Liver (tissue), 9 donors: Measurements from ENCODE around the gene CTSC. TPM values are rescaled to one million over a fixed set of nuclear protein-coding genes. Genes with fewer than 3 reads are reported as not detected.

Experiments used
- DNase-seq: peaks from one replicate; pipeline ENCODE4 v3.0.0-alpha.2; 2017; ENCODE audit warnings: low spot score
- H3K27ac ChIP-seq, 2 donors: one replicate each; pipeline ENCODE4 v1.7.0; 2013; ENCODE audit warnings: inconsistent platforms in 2 of 2, low read length in 2 of 2, control low read depth in 1 of 2, low read depth in 1 of 2, mild to moderate bottlenecking in 1 of 2
- H3K27me3 ChIP-seq, 4 donors: one replicate each; pipeline versions ENCODE4 v1.6.1 to v1.7.0; 2013; ENCODE audit warnings: low read length in 3 of 4, inconsistent platforms in 1 of 4, mild to moderate bottlenecking in 1 of 4, moderate library complexity in 1 of 4; ENCODE audit not compliant: control insufficient read depth in 4 of 4, insufficient read depth in 4 of 4
- H3K36me3 ChIP-seq, 4 donors: one replicate each; pipeline versions ENCODE4 v1.6.1 to v1.7.0; 2013; ENCODE audit warnings: low read length in 3 of 4, mild to moderate bottlenecking in 3 of 4, low read depth in 1 of 4, moderate library complexity in 1 of 4; ENCODE audit not compliant: control insufficient read depth in 4 of 4, insufficient read depth in 3 of 4
- H3K4me1 ChIP-seq, 4 donors: one replicate each; pipeline versions ENCODE4 v1.6.1 to v1.7.0; 2013; ENCODE audit warnings: low read length in 3 of 4, mild to moderate bottlenecking in 3 of 4, moderate library complexity in 1 of 4; ENCODE audit not compliant: control insufficient read depth in 4 of 4, insufficient read depth in 4 of 4
- H3K4me3 ChIP-seq, 3 donors: one replicate each; pipeline versions ENCODE4 v1.6.1 to v1.7.0; 2013; ENCODE audit warnings: low read length in 3 of 3, control low read depth in 1 of 3, low read depth in 1 of 3, mild to moderate bottlenecking in 1 of 3
- H3K9ac ChIP-seq, 2 donors: one replicate each; pipeline ENCODE4 v1.7.0; 2013; ENCODE audit warnings: low read length in 2 of 2, mild to moderate bottlenecking in 2 of 2, moderate library complexity in 2 of 2, control low read depth in 1 of 2, low read depth in 1 of 2
- H3K9me3 ChIP-seq, 4 donors: one replicate each; pipeline versions ENCODE4 v1.6.1 to v1.7.0; 2013; ENCODE audit warnings: low read length in 3 of 4; ENCODE audit not compliant: control insufficient read depth in 4 of 4
- ATF3 ChIP-seq: IDR thresholded peaks from 2 replicates; pipeline ENCODE4 v1.6.1; 2016; ENCODE audit warnings: antibody characterized with exemption
- CTCF ChIP-seq: fragments of 150-350 bp; IDR thresholded peaks from 2 replicates; pipeline ENCODE4 v1.5.1; 2017; ENCODE audit warnings: improper control_type of control experiment, low read depth, low read length; ENCODE audit not compliant: missing input control
- EGR1 ChIP-seq, 2 donors: IDR thresholded peaks; 2 replicates each; pipeline ENCODE4 v1.6.1; 2016 to 2018; ENCODE audit warnings: antibody characterized with exemption in 2 of 2, low read depth in 2 of 2
- FOXA1 ChIP-seq: IDR thresholded peaks from 2 replicates; pipeline ENCODE4 v1.6.1; 2016; ENCODE audit warnings: antibody characterized with exemption
- GABPA ChIP-seq, 2 donors: IDR thresholded peaks in 1 of 2; conservative IDR thresholded peaks in 1 of 2; 2 replicates each; pipeline ENCODE4 v1.6.1; 2016; ENCODE audit warnings: antibody characterized with exemption in 2 of 2, mild to moderate bottlenecking in 1 of 2, moderate library complexity in 1 of 2
- HNF4A ChIP-seq, 2 donors: conservative IDR thresholded peaks; 2 replicates each; pipeline ENCODE4 v1.6.1; 2016; ENCODE audit warnings: antibody characterized with exemption in 2 of 2, mild to moderate bottlenecking in 2 of 2
- MAX ChIP-seq: IDR thresholded peaks from 2 replicates; pipeline ENCODE4 v1.6.1; 2016; ENCODE audit warnings: antibody characterized with exemption
- NR2F2 ChIP-seq: IDR thresholded peaks from 2 replicates; pipeline ENCODE4 v1.6.1; 2016; ENCODE audit warnings: antibody characterized with exemption
- REST ChIP-seq: IDR thresholded peaks from 2 replicates; pipeline ENCODE4 v1.6.1; 2016; ENCODE audit warnings: antibody characterized with exemption, mild to moderate bottlenecking
- RXRA ChIP-seq, 2 donors: IDR thresholded peaks; 2 replicates each; pipeline ENCODE4 v1.6.1; 2017 to 2018; ENCODE audit warnings: antibody characterized with exemption in 2 of 2, mild to moderate bottlenecking in 1 of 2
- TAF1 ChIP-seq: conservative IDR thresholded peaks from 2 replicates; pipeline ENCODE4 v1.6.1; 2016; ENCODE audit warnings: antibody characterized with exemption, mild to moderate bottlenecking
- ZBTB33 ChIP-seq: IDR thresholded peaks from 2 replicates; pipeline ENCODE4 v1.6.1; 2016; ENCODE audit warnings: antibody characterized with exemption
- WGBS: extraction: QIAGEN DNeasy Blood & Tissue Kit; methylation state at CpG from one replicate; pipeline ENCODE4 v1.1.7; 2013; 5-methylcytosine and 5-hydroxymethylcytosine counted together
- polyA plus RNA-seq, 2 donors: library from polyadenylated mRNA; stranded (reverse) in 1 of 2; unstranded in 1 of 2; fragments of 200-250 nt in 1 of 2; fragments of >200 nt in 1 of 2; fragmentation: Nextera tagmentation in 1 of 2; extraction: Ambion mirVana in 1 of 2; gene quantifications; one replicate each; pipeline versions ENCODE4 v1.2.1 to v1.2.3, GENCODE V29; 2013 to 2015
- total RNA-seq, 2 donors: library from RNA; depleted of rRNA; stranded (reverse); fragments of >200 nt; gene quantifications; one replicate each; pipeline ENCODE4 v1.2.3, GENCODE V29; 2014
- donor health status: healthy.
- donor health status: healthy.
- donor health status: healthy.
- donor health status: healthy.
- donor health status: healthy.

The CTSC gene
- total and polyA plus RNA-seq, 4 donors: 22.4 to 68.7 (median 31.3) TPM

GRCh38 chr11:88363648-88364065 is 26.1 kb upstream of the CTSC start:
- TF ChIP-seq REST (no peak), ZBTB33 (no peak), CTCF (no peak), TAF1 (no peak), GABPA (IDR thresholded peaks at IDR 0.05 in 1 of 2, conservative IDR thresholded peaks at IDR 0.05 in 1 of 2) (no peak), HNF4A (conservative IDR thresholded peaks at IDR 0.05) (no peak), ATF3 (no peak), RXRA (IDR thresholded peaks at IDR 0.05) (no peak), EGR1 (IDR thresholded peaks at IDR 0.05; ENCODE audit: low read depth in 2 of 2) (no peak), MAX (no peak)
- no peaks in the 10 kb centered on the region for H3K9me3 ChIP-seq
- H3K9ac ChIP-seq: no peak overlapping the region
- DNase-seq: no peak
- H3K27ac ChIP-seq: no peak overlapping the region
- WGBS: 76% methylated on average over 2 of the region's 2 CpGs
- H3K36me3 ChIP-seq: no peaks in the 10 kb centered on the region
- H3K4me1 ChIP-seq: no peaks in the 10 kb centered on the region
- H3K4me3 ChIP-seq: no peak overlapping the region
- no peaks in the 10 kb centered on the region for H3K27me3 ChIP-seq

GRCh38 chr11:88363004-88363403 is 25.5 kb upstream of the CTSC start:
- H3K4me3 ChIP-seq: no peak overlapping the region
- no peaks in the 10 kb centered on the region for H3K9me3 ChIP-seq
- no peaks in the 10 kb centered on the region for H3K27me3 ChIP-seq
- WGBS: 37% methylated on average over 1 of the region's 1 CpG
- H3K36me3 ChIP-seq: no peaks in the 10 kb centered on the region
- no peak overlapping the region for H3K27ac ChIP-seq
- TF ChIP-seq FOXA1: no peak
- no peak for TF ChIP-seq TAF1
- TF ChIP-seq RXRA (IDR thresholded peaks at IDR 0.05): no peak
- TF ChIP-seq NR2F2: no peak
- no peak for TF ChIP-seq MAX
- H3K4me1 ChIP-seq: no peaks in the 10 kb centered on the region
- H3K9ac ChIP-seq: no peak overlapping the region
- no peak for DNase-seq
